Testis (tissue), 3 donors: Measurements from ENCODE around the gene COL13A1. TPM values are rescaled to one million over a fixed set of nuclear protein-coding genes. Genes with fewer than 3 reads are reported as not detected.

Experiments used
- DNase-seq: peaks from one replicate; pipeline ENCODE4 v3.0.0-alpha.2; 2019
- H3K27ac ChIP-seq, 2 donors: fragments of 200-600 bp; sonication (generic); one replicate each; pipeline ENCODE4 v1.5.1; 2019
- H3K27me3 ChIP-seq: fragments of 200-600 bp; sonication (generic); one replicate; pipeline ENCODE4 v1.5.1; 2019
- H3K36me3 ChIP-seq: fragments of 200-600 bp; sonication (generic); one replicate; pipeline ENCODE4 v1.5.1; 2017; ENCODE audit warnings: low read depth; ENCODE audit errors: missing control alignments
- H3K4me1 ChIP-seq: fragments of 200-600 bp; sonication (generic); one replicate; pipeline ENCODE4 v1.5.1; 2019
- H3K4me3 ChIP-seq, 2 donors: fragments of 200-600 bp; sonication (generic); one replicate each; pipeline ENCODE4 v1.5.1; 2017 to 2019
- H3K9me3 ChIP-seq: fragments of 200-600 bp; sonication (generic); one replicate; pipeline ENCODE4 v1.5.1; 2017
- POLR2A ChIP-seq: fragments of 450-650 bp; IDR thresholded peaks from one replicate; pipeline ENCODE4 v1.6.1; 2017; ENCODE audit warnings: antibody characterized with exemption, mild to moderate bottlenecking, moderate library complexity
- WGBS, 2 donors: methylation state at CpG; one replicate each; pipeline ENCODE4 v1.1.5; 2018; 5-methylcytosine and 5-hydroxymethylcytosine counted together
- intact Hi-C: fragments of 100-400 bp; cut with DNase I; formaldehyde crosslinking; loops from one replicate; pipeline ENCODE4 v1.15.1; 2023; ENCODE audit warnings: low total_unique reads
- polyA plus RNA-seq: library from polyadenylated mRNA; stranded (reverse); fragments of 350-450 nt; fragmentation: Illumina TruSeq; extraction: RNeasy Lipid Tissue Mini Kit (QIAGEN cat#74804); gene quantifications from one replicate; pipeline ENCODE4 v1.2.3, GENCODE V29; 2014; ENCODE audit warnings: low read depth, low replicate concordance; ENCODE audit not compliant: insufficient read depth
- total RNA-seq, 2 donors: library from RNA; depleted of rRNA; stranded (reverse); fragments of >200 nt; gene quantifications; one replicate each; pipeline ENCODE4 v1.2.3, GENCODE V29; 2016
- TF ChIP-seq, protein P1 (sequence below), 3 experiments: fragments of 450-650 bp in 2 of 3; fragments of 200-600 bp in 1 of 3; sonication (generic) in 1 of 3; IDR thresholded peaks; one replicate each; pipeline ENCODE4 v1.5.1; 2016 to 2019; ENCODE audit warnings: antibody characterized with exemption in 3 of 3, mild to moderate bottlenecking in 2 of 3, moderate library complexity in 1 of 3

Gene COL13A1
- total and polyA plus RNA-seq, 3 donors from 2014 or later: 0.94 to 2.5 (median 1.5) TPM

DNA sequence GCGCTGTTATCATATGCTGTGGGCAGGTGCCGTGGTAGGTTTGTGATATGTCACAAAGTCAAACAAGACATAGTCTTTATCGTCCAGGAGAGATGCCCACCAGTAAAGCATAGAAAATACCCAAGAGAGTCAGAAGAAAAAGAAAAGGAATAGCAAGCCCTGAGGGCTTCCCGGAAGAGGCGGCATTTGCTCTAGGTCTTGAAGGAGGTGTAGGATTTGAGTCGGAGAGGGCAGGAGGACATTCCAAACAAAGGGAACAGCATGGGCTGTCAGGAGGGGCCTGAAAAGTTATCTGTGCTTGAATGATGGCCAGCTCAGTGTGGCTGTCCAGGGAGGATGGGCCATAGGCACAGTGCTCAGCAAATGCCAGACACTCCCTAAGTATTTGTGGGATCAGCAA lies 42.2 kb downstream of the COL13A1 start:
- H3K4me3 ChIP-seq: no peak overlapping the region
- no peak overlapping the region for H3K27ac ChIP-seq
- 92 to 96% methylated on average over 6 of the region's 6 CpGs for WGBS, 2 donors
- no peaks in the 10 kb centered on the region for H3K4me1 ChIP-seq
- no peaks in the 10 kb centered on the region for H3K27me3 ChIP-seq
- H3K36me3 ChIP-seq: no peaks in the 10 kb centered on the region
- TF ChIP-seq, protein P1, sequence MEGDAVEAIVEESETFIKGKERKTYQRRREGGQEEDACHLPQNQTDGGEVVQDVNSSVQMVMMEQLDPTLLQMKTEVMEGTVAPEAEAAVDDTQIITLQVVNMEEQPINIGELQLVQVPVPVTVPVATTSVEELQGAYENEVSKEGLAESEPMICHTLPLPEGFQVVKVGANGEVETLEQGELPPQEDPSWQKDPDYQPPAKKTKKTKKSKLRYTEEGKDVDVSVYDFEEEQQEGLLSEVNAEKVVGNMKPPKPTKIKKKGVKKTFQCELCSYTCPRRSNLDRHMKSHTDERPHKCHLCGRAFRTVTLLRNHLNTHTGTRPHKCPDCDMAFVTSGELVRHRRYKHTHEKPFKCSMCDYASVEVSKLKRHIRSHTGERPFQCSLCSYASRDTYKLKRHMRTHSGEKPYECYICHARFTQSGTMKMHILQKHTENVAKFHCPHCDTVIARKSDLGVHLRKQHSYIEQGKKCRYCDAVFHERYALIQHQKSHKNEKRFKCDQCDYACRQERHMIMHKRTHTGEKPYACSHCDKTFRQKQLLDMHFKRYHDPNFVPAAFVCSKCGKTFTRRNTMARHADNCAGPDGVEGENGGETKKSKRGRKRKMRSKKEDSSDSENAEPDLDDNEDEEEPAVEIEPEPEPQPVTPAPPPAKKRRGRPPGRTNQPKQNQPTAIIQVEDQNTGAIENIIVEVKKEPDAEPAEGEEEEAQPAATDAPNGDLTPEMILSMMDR (IDR thresholded peaks at IDR 0.05): no peak
- no peak for TF ChIP-seq POLR2A
- DNase-seq: no peak
- intact Hi-C loops: no loop called here
- no peaks in the 10 kb centered on the region for H3K9me3 ChIP-seq

DNA sequence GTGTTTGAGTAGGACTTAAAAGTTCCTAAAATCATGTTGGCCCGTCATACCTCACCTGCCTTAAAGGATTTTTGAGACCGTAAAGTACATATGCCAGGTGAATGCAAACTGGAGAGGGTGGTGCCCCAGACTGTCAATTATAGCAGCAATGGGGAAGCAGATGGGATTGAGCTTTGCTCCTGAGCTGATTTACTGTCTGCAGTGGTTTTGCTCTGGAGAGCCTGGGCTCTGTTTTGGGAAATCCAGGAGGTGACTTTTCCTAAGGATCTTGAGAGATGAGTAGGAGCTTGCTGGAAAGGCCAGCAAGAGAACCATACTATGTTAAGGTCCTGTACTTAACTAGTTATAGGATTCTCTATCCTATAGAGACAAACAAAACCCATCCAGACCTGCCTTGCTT lies 43.0 kb downstream of the COL13A1 start:
- no peak for DNase-seq
- 90 to 91% methylated on average over 2 of the region's 2 CpGs for WGBS, 2 donors
- intact Hi-C loops: no loop called here
- no peaks in the 10 kb centered on the region for H3K4me1 ChIP-seq
- TF ChIP-seq, protein P1 (IDR thresholded peaks at IDR 0.05): no peak
- TF ChIP-seq POLR2A: no peak
- H3K27ac ChIP-seq: no peak overlapping the region
- no peaks in the 10 kb centered on the region for H3K9me3 ChIP-seq
- no peaks in the 10 kb centered on the region for H3K36me3 ChIP-seq
- H3K4me3 ChIP-seq: no peak overlapping the region
- no peaks in the 10 kb centered on the region for H3K27me3 ChIP-seq

DNA sequence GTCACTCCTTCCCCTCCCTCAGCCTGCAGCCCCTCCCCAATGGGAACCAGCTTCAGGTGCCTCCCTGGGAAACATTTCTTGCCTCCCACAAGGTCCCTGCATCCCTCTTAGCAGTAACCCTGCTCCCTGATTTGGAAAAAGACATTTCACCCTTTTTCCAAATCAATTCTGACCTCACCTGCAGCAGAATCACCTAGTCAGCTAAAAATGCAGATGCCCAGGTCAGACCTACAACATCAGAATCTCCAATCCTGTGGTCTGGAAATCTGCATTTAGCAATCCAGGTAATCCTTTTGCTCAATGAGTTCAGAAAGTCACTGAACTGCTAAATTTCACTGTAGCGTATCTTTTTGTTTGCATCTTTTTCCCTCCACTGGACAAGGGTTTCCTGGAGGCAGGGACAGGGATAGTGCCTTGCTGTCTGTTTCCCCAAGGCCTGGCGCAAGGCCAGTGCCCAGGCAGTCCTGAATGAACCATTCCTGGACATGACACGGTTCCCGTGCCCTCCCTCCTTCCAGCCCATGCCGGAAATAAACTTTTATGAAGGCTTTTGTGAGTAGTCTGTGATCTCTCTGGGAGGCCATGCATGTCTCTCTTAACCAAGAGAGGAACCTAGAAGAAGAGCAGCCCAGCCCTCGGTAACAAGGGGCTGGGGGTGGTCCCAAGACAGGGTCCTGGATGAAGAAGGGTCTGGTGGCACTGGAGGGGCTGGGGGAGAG lies 44.0 kb downstream of the COL13A1 start:
- Histone ChIP-seq H3K27me3 (no peaks in the 10 kb centered on the region), H3K4me3 (no peak overlapping the region), H3K36me3 (no peaks in the 10 kb centered on the region), H3K27ac (no peak overlapping the region), H3K4me1 (no peaks in the 10 kb centered on the region), H3K9me3 (no peaks in the 10 kb centered on the region)
- TF ChIP-seq POLR2A: no peak
- TF ChIP-seq, protein P1 (IDR thresholded peaks at IDR 0.05): no peak
- WGBS, 2 donors: 56 to 74% methylated on average over 6 of the region's 6 CpGs
- intact Hi-C loops: no loop called here
- peak; percentile 55 for DNase-seq

DNA sequence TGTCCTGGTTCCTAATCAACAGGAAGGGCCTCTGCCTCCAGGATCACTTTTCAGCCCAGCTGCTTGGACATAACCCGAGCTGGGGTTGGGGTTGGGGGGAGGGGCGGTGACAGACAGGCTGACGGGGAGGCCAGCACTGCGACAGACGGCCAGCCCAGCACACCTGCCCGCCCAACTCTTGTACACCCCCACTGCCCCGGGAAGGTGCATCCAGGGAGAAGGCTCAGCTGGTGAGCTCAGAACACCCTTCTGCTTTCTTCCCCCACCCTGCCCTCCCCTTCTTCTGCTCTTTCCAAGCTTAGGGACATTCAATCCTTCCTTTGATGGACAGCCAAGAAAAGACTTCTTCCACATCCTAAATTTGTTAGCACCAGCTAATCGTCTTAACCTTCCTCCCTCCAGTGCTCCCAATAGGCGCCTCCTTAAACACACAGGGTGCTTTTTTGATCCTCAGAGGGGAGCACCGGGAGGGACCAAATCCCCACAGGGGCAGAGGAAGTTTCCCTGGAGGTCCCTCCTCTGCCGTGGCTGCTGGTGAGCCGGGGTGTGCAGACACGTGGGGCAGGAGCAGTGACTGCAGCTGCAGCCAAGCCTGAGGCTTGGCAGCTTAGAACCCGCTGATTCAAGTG lies 44.7 kb downstream of the COL13A1 start:
- H3K9me3 ChIP-seq: no peaks in the 10 kb centered on the region
- intact Hi-C loops: no loop called here
- no peak overlapping the region for H3K27ac ChIP-seq
- no peaks in the 10 kb centered on the region for H3K36me3 ChIP-seq
- H3K4me3 ChIP-seq: no peak overlapping the region
- H3K4me1 ChIP-seq: no peaks in the 10 kb centered on the region
- H3K27me3 ChIP-seq: no peaks in the 10 kb centered on the region
- DNase-seq: no peak
- TF ChIP-seq, protein P1 (IDR thresholded peaks at IDR 0.05): no peak
- no peak for TF ChIP-seq POLR2A
- WGBS, 2 donors: 60 to 62% methylated on average over 7 to 14 of the region's 14 CpGs

DNA sequence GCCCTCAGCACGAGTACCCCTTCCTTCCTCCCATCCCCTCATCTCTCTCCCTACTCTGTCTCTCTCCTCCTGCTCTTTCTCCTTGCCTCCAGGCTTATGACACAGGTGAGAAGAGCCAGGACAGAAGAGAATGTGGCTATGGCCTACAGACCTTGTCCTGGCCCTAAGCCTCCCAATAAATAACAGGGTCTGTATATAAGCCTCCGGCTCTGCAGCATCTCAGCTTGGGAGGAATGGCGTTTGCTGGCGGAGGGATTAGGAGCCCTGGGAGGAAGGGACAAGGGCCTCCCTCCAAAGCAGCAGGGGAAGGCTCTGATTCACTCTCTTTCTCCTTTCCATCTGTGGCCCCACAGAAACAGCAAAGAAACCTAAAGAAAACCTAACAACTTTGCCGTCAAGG lies 45.8 kb downstream of the COL13A1 start:
- Histone ChIP-seq H3K4me1 (no peaks in the 10 kb centered on the region), H3K27ac (no peak overlapping the region), H3K9me3 (no peaks in the 10 kb centered on the region), H3K36me3 (no peaks in the 10 kb centered on the region), H3K4me3 (no peak overlapping the region), H3K27me3 (no peaks in the 10 kb centered on the region)
- 88 to 91% methylated on average over 4 to 5 of the region's 5 CpGs for WGBS, 2 donors
- DNase-seq: no peak
- TF ChIP-seq POLR2A: no peak
- TF ChIP-seq, protein P1 (IDR thresholded peaks at IDR 0.05): no peak
- intact Hi-C loops: no loop called here
